Heart right ventricle (tissue), 16 donors: ENCODE measurements around the gene COL4A2. TPM values are rescaled to one million over a fixed set of nuclear protein-coding genes. Genes with fewer than 3 reads are reported as not detected.
A peak's percentile ranks its signal among the peaks of the same experiment; 100 is the strongest.

Experiments
- ATAC-seq, 8 donors: fragments of 200-7000 bp; cut with Tn5 transposase; one replicate each; pipeline ENCODE4 v1.9.1; 2020; ENCODE audit warnings: mild to moderate bottlenecking in 8 of 8, moderate library complexity in 8 of 8, moderate number of reproducible peaks in 1 of 8
- DNase-seq, 2 donors: peaks; one replicate each; pipeline ENCODE4 v3.0.0-alpha.2; 2020
- H3K27ac ChIP-seq, 10 donors: fragments of 200-600 bp; sonication (generic) in 2 of 10; one replicate each; pipeline versions ENCODE4 v1.5.0 to v1.8.0; 2020 to 2022; ENCODE audit warnings: mild to moderate bottlenecking in 3 of 10
- H3K27me3 ChIP-seq, 7 donors: fragments of 200-600 bp; one replicate each; pipeline ENCODE4 v1.8.0; 2021 to 2022; ENCODE audit warnings: mild to moderate bottlenecking in 2 of 7
- H3K36me3 ChIP-seq, 9 donors: fragments of 200-600 bp; sonication (generic) in 1 of 9; one replicate each; pipeline versions ENCODE4 v1.5.0 to v1.8.0; 2020 to 2022; ENCODE audit warnings: mild to moderate bottlenecking in 2 of 9
- H3K4me1 ChIP-seq, 9 donors: fragments of 200-600 bp; sonication (generic) in 1 of 9; one replicate each; pipeline versions ENCODE4 v1.5.0 to v1.8.0; 2020 to 2022; ENCODE audit warnings: mild to moderate bottlenecking in 4 of 9
- H3K4me3 ChIP-seq, 10 donors: fragments of 200-600 bp; sonication (generic) in 2 of 10; one replicate each; pipeline versions ENCODE4 v1.5.0 to v1.8.0; 2020 to 2022; ENCODE audit warnings: mild to moderate bottlenecking in 7 of 10, moderate library complexity in 2 of 10
- H3K9me3 ChIP-seq, 11 donors: fragments of 200-600 bp in 10 of 11; sonication (generic) in 2 of 11; one replicate each; pipeline versions ENCODE4 v1.5.0 to v1.8.0; 2013 to 2022; ENCODE audit warnings: mild to moderate bottlenecking in 2 of 11, control low read depth in 1 of 11, moderate library complexity in 1 of 11
- whole genome bisulfite sequencing, 2 donors: extraction: QIAGEN DNeasy Blood & Tissue Kit; methylation state at CpG; one replicate each; pipeline ENCODE4 v1.1.7; 2013; ENCODE audit warnings: inconsistent platforms in 1 of 2; 5-methylcytosine and 5-hydroxymethylcytosine counted together
- intact Hi-C, 10 donors: fragments of 100-400 bp; cut with DNase I; formaldehyde crosslinking; loops; one replicate each; pipeline versions ENCODE4 v1.11.1 to v1.14.2; 2022
- polyA plus RNA-seq, 2 donors: library from polyadenylated mRNA; stranded (reverse); fragments of 200-250 nt; gene quantifications; one replicate each; pipeline ENCODE4 v1.2.3, GENCODE V29; 2013
- total RNA-seq, 10 donors: library from RNA; stranded (reverse); fragmentation: NEBNext Ultra II Directional in 3 of 10; extraction: Animal tissue kit (Norgen Biotek cat#: 25700) in 3 of 10; gene quantifications; one replicate each; pipeline versions ENCODE4 v1.2.1 to v1.2.4, GENCODE V29; 2021 to 2023
- TF ChIP-seq, protein P1 (sequence below), 9 donors: fragments of 200-600 bp; sonication (generic) in 2 of 9; IDR thresholded peaks; one replicate each; pipeline versions ENCODE4 v1.5.0 to v1.8.0; 2021 to 2022; ENCODE audit warnings: antibody characterized with exemption in 9 of 9, mild to moderate bottlenecking in 5 of 9, moderate library complexity in 1 of 9
- donor health status: Arrhythmogenic right ventricular cardiomyopathy.
- donor health status: ischemic (EF 13 %, LVEDD 7.1; RV severe dilation, severe dysfunction).
- donor health status: healthy with polysubstance abuse.
- donor health status: DM: no; HTN: yes; CAD: no.
- donor health status: DM: no; HTN: no; CAD: no.
- donor health status: ischemic (EF 25% LVEDD 6.9; RV normal size, moderate dysfunction).
- donor health status: ischemic (EF 25% LVEDD 5.7; RV mildly dilated, moderate dysfunction).
- donor health status: healthy.
- donor health status: DM: yes; HTN: yes; CAD: no.
- donor health status: Ischemic cardiomyopathy.
- donor health status: ischemic (EF 35%, LVEDD 5.7; RV mildly dilated, moderate dysfunction).
- donor health status: nonischemic (EF 11% LVEDD 7.7; RV severe dilation, severe dysfunction).
- donor health status: DM: yes; HTN: yes; CAD: no.
- donor health status: PGD.
- donor health status: ischemic (EF 29% LVEDD 5.4; RV normal size, mild dysfunction).
- donor health status: nonischemic (EF 23%, LVEDD 6.1; RV moderate dilation, normal function).

Gene COL4A2
- total and polyA plus RNA-seq, 12 donors = 81.7 to 301 (median 128) TPM

DNA sequence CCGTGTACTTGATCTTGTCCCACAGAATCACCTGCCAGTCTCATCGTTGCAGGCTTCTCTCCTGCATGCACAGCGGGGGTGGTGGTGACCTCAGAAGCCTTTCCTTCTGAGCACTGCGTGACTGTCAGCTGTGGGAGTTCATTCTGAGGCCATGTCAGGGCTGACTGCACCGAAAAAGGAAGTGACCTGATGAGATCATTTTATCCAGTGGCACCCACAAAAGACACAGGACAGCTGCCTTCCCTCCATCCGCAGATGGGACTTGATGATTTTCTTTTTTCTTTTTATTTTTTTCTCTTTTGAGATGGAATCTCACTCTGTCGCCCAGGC lies 164.7 kb downstream of the COL4A2 start:
- Histone ChIP-seq H3K27me3 (no peaks in the 10 kb centered on the region), H3K4me1 (peaks cover 0 to 32% (median 6%) of the 10 kb centered on the region in 9 donors), H3K36me3 (peaks cover 0 to 100% (median 71%) of the 10 kb centered on the region in 9 donors), H3K27ac (peak overlapping the region in 5 of 10 donors; percentile 1 to 67 (median 25)), H3K9me3 (no peaks in the 10 kb centered on the region), H3K4me3 (no peak overlapping the region)
- ATAC-seq (peak; percentile 35 to 90 (median 80)), DNase-seq (peak; percentile 35 to 68)
- 36 to 49% methylated on average over 6 of the region's 7 CpGs for WGBS, 2 donors
- intact Hi-C loops = no loop called here
- TF ChIP-seq, protein P1, sequence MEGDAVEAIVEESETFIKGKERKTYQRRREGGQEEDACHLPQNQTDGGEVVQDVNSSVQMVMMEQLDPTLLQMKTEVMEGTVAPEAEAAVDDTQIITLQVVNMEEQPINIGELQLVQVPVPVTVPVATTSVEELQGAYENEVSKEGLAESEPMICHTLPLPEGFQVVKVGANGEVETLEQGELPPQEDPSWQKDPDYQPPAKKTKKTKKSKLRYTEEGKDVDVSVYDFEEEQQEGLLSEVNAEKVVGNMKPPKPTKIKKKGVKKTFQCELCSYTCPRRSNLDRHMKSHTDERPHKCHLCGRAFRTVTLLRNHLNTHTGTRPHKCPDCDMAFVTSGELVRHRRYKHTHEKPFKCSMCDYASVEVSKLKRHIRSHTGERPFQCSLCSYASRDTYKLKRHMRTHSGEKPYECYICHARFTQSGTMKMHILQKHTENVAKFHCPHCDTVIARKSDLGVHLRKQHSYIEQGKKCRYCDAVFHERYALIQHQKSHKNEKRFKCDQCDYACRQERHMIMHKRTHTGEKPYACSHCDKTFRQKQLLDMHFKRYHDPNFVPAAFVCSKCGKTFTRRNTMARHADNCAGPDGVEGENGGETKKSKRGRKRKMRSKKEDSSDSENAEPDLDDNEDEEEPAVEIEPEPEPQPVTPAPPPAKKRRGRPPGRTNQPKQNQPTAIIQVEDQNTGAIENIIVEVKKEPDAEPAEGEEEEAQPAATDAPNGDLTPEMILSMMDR (IDR thresholded peaks at IDR 0.05) = no peak

DNA sequence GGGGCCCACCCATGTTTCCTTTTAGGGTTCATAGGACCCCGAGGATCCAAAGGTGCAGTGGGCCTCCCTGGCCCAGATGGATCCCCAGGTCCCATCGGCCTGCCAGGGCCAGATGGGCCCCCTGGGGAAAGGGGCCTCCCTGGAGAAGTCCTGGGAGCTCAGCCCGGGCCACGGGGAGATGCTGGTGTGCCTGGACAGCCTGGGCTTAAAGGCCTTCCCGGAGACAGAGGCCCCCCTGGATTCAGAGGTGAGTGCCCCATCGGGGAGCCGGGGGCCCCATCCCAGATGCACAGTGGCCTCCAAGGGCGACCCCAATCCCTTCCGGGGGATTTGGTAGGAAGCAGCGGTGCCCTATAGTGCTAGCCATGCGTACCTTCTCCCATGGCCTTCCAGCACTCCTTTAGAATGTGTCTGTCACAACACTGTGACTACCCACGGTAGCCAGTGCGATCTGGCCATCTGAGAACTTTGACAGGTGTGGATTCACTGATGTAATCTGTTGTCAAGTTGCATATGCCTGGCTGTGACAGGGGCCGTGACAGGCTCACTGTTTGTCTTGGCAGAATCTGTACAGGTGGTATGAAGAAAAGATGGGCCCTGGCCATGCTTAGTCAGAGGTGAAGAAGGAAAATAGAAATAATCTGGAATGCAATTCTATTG lies 165.9 kb downstream of the COL4A2 start:
- intact Hi-C loops = no loop called here
- H3K4me3 ChIP-seq = no peak overlapping the region
- DNase-seq (no peak), ATAC-seq (no peak)
- H3K36me3 ChIP-seq = peaks cover 0 to 100% (median 64%) of the 10 kb centered on the region in 9 donors
- WGBS, 2 donors = 92% methylated on average over 14 of the region's 14 CpGs
- TF ChIP-seq, protein P1 (IDR thresholded peaks at IDR 0.05) = no peak
- H3K27ac ChIP-seq = peak overlapping the region in 1 of 10 donors; percentile 18
- H3K9me3 ChIP-seq = no peaks in the 10 kb centered on the region
- peaks cover 6 to 38% (median 16%) of the 10 kb centered on the region in 9 donors for H3K4me1 ChIP-seq
- H3K27me3 ChIP-seq = no peaks in the 10 kb centered on the region

GRCh38 chr13:110474713-110475112 lies 167.6 kb downstream of the COL4A2 start:
- Histone ChIP-seq H3K27ac (no peak overlapping the region), H3K4me3 (no peak overlapping the region), H3K27me3 (no peaks in the 10 kb centered on the region), H3K9me3 (no peaks in the 10 kb centered on the region), H3K36me3 (peaks cover 0 to 100% (median 60%) of the 10 kb centered on the region in 9 donors), H3K4me1 (peaks cover 8 to 51% (median 20%) of the 10 kb centered on the region in 9 donors)
- intact Hi-C loops = no loop called here
- WGBS, 2 donors = 94 to 96% methylated on average over 21 of the region's 21 CpGs
- TF ChIP-seq, protein P1 (IDR thresholded peaks at IDR 0.05) = no peak
- DNase-seq (no peak), ATAC-seq (peak in 1 of 8 donors; percentile 12)

DNA sequence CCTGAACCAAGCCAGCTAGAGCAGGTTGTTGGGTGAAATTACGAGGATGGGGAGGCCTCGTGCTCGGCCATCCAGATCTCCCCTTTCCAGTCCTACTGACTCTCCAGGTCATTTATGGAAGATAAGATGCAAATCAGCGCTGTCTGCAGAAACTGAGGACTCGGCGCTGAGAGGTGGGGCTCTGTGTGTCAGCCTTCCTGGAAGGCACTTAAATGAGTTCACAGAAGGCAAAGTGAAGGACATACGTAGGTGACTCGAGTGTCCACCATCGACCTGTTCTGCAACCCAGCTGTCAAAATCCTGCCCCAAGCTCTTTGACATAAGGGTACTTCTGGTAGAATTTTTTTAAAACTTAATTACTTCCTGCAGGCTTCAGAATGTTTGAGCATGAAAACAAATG lies 168.0 kb downstream of the COL4A2 start:
- Histone ChIP-seq H3K4me3 (no peak overlapping the region), H3K27me3 (no peaks in the 10 kb centered on the region), H3K4me1 (peaks cover 8 to 51% (median 20%) of the 10 kb centered on the region in 9 donors), H3K9me3 (no peaks in the 10 kb centered on the region), H3K36me3 (peaks cover 0 to 100% (median 56%) of the 10 kb centered on the region in 9 donors), H3K27ac (no peak overlapping the region)
- ATAC-seq = no peak
- TF ChIP-seq, protein P1 (IDR thresholded peaks at IDR 0.05) = no peak
- WGBS, 2 donors = 75 to 82% methylated on average over 9 of the region's 9 CpGs
- intact Hi-C loops = no loop called here
- DNase-seq = no peak
